SK-N-SH (cell line): ENCODE data around the gene SHROOM3. TPM values are rescaled to one million over a fixed set of nuclear protein-coding genes. Genes with fewer than 3 reads are reported as not detected.

ENCODE experiments used
- CTCF ChIA-PET: fragments of 300-600, 350-600 bp; formaldehyde crosslinking; extraction: SDS; loops from one replicate; lab custom pipeline; 2021; lab: Yijun Ruan, JAX
- POLR2A ChIA-PET: fragments of 350-600 bp; sonication (Branson Sonifier 250); formaldehyde crosslinking; extraction: SDS; loops from one replicate; lab custom pipeline; 2020; ENCODE audit warnings: antibody characterized with exemption, inconsistent platforms; lab: Yijun Ruan, JAX
- DNase-seq: peaks from one replicate; pipeline ENCODE4 v3.0.0; 2012
- H2AFZ ChIP-seq: fragments of 200-600 bp; sonication (generic); 2 replicates; pipeline ENCODE4 v1.8.1; 2016; ENCODE audit warnings: antibody characterized with exemption, mild to moderate bottlenecking, low read depth
- H3F3A ChIP-seq: fragments of 200-600 bp; sonication (generic); replicated peaks from 2 replicates; pipeline ENCODE3; 2016; ENCODE audit warnings: antibody characterized with exemption, mild to moderate bottlenecking; ENCODE audit not compliant: insufficient read depth
- H3K27ac ChIP-seq, 2 experiments: fragments of 200-500 bp in 1 of 2; fragments of 200-600 bp in 1 of 2; sonication (Bioruptor generic) in 1 of 2; sonication (generic), shearing (Covaris generic) in 1 of 2; 2 replicates each; pipeline versions ENCODE4 v1.5.1 to v1.6.1; 2014 to 2016; ENCODE audit warnings: low read depth in 2 of 2, inconsistent platforms in 1 of 2, low read length in 1 of 2, mild to moderate bottlenecking in 1 of 2, mixed read lengths in 1 of 2
- H3K27me3 ChIP-seq: fragments of 200-600 bp; sonication (generic), shearing (Covaris generic); 2 replicates; pipeline ENCODE4 v1.6.1; 2016; ENCODE audit warnings: mixed run types; ENCODE audit not compliant: insufficient read depth
- H3K36me3 ChIP-seq, 2 experiments: fragments of 200-500 bp in 1 of 2; fragments of 200-600 bp in 1 of 2; sonication (Bioruptor generic) in 1 of 2; sonication (generic) in 1 of 2; replicated peaks in 1 of 2; 2 replicates each; pipeline versions ENCODE3 to v1.5.1; 2014 to 2016; ENCODE audit warnings: low read length in 1 of 2, mild to moderate bottlenecking in 1 of 2; ENCODE audit not compliant: insufficient read depth in 2 of 2, control insufficient read depth in 1 of 2
- H3K4me1 ChIP-seq, 2 experiments: fragments of 200-500 bp in 1 of 2; fragments of 200-600 bp in 1 of 2; sonication (Bioruptor generic) in 1 of 2; sonication (generic), shearing (Covaris generic) in 1 of 2; 2 replicates each; pipeline versions ENCODE4 v1.5.1 to v1.6.1; 2014 to 2016; ENCODE audit warnings: low read depth in 1 of 2, low read length in 1 of 2, mixed run types in 1 of 2; ENCODE audit not compliant: insufficient read depth in 2 of 2, control insufficient read depth in 1 of 2
- H3K4me2 ChIP-seq: fragments of 200-600 bp; sonication (generic), shearing (Covaris generic); 2 replicates; pipeline ENCODE4 v1.6.1; 2017; ENCODE audit warnings: mixed run types
- H3K4me3 ChIP-seq, 2 experiments: fragments of 200-500 bp in 1 of 2; fragments of 200-600 bp in 1 of 2; sonication (Bioruptor generic) in 1 of 2; sonication (generic), shearing (Covaris generic) in 1 of 2; 2 replicates each; pipeline versions ENCODE4 v1.5.1 to v1.8.1; 2014 to 2016; ENCODE audit warnings: low read depth in 2 of 2, inconsistent platforms in 1 of 2, low read length in 1 of 2, mild to moderate bottlenecking in 1 of 2, mixed read lengths in 1 of 2, moderate library complexity in 1 of 2
- H3K79me2 ChIP-seq: fragments of 200-600 bp; sonication (generic); 2 replicates; pipeline ENCODE4 v1.8.1; 2017; ENCODE audit warnings: mild to moderate bottlenecking; ENCODE audit not compliant: insufficient read depth
- H3K9ac ChIP-seq: fragments of 200-600 bp; sonication (generic); 2 replicates; pipeline ENCODE4 v1.6.1; 2017; ENCODE audit warnings: mixed run types
- H3K9me2 ChIP-seq: fragments of 200-600 bp; sonication (generic); 2 replicates; pipeline ENCODE4 v1.6.1; 2017; ENCODE audit warnings: mixed run types
- H3K9me3 ChIP-seq: fragments of 200-600 bp; sonication (generic); 2 replicates; pipeline ENCODE4 v1.6.1; 2017; ENCODE audit warnings: mixed run types, mild to moderate bottlenecking, moderate library complexity
- H4K20me1 ChIP-seq: fragments of 200-600 bp; sonication (generic); 2 replicates; pipeline ENCODE4 v1.6.1; 2017; ENCODE audit warnings: mild to moderate bottlenecking, mixed run types; ENCODE audit not compliant: insufficient read depth
- CHD2 ChIP-seq: fragments of 150-350 bp; IDR thresholded peaks from 2 replicates; pipeline ENCODE4 v1.6.1; 2018; ENCODE audit warnings: low read length; ENCODE audit not compliant: partially characterized antibody
- CTCF ChIP-seq: fragments of 200-600 bp; sonication (generic); IDR thresholded peaks from 2 replicates; pipeline ENCODE4 v1.6.1; 2017; ENCODE audit warnings: antibody characterized with exemption, mild to moderate bottlenecking, moderate library complexity
- ELF1 ChIP-seq: IDR thresholded peaks from 2 replicates; pipeline ENCODE4 v1.4.0; 2012
- FOSL2 ChIP-seq: IDR thresholded peaks from 2 replicates; pipeline ENCODE4 v1.4.0; 2012; ENCODE audit warnings: low read depth, mild to moderate bottlenecking, moderate library complexity, borderline replicate concordance
- FOXJ3 ChIP-seq: sonication (generic); formaldehyde crosslinking; IDR thresholded peaks from 2 replicates; pipeline ENCODE4 v1.5.1; 2020; ENCODE audit warnings: mild to moderate bottlenecking, missing genetic modification reagents
- FOXM1 ChIP-seq: IDR thresholded peaks from 2 replicates; pipeline ENCODE4 v1.4.0; 2012; ENCODE audit warnings: low read depth, mild to moderate bottlenecking
- GATA2 ChIP-seq: sonication (generic); formaldehyde crosslinking; IDR thresholded peaks from 2 replicates; pipeline ENCODE4 v1.5.0; 2020; ENCODE audit warnings: mild to moderate bottlenecking, missing genetic modification reagents
- JUND ChIP-seq: IDR thresholded peaks from 2 replicates; pipeline ENCODE4 v1.4.0; 2012
- MAX ChIP-seq: IDR thresholded peaks from 2 replicates; pipeline ENCODE4 v1.4.0; 2012; ENCODE audit warnings: low read depth
- MEF2A ChIP-seq: IDR thresholded peaks from 2 replicates; pipeline ENCODE4 v1.4.0; 2012; ENCODE audit warnings: low read depth, borderline replicate concordance
- MXI1 ChIP-seq: IDR thresholded peaks from 2 replicates; pipeline ENCODE4 v1.6.1; 2012; ENCODE audit warnings: mild to moderate bottlenecking, low read depth, low read length, improper control_type of control experiment
- PBX3 ChIP-seq: IDR thresholded peaks from 2 replicates; pipeline ENCODE4; 2012
- RAD21 ChIP-seq: IDR thresholded peaks from 2 replicates; pipeline ENCODE4 v1.6.1; 2012; ENCODE audit warnings: mild to moderate bottlenecking, low read length
- RFX5 ChIP-seq: IDR thresholded peaks from 2 replicates; pipeline ENCODE4 v1.6.1; 2012; ENCODE audit warnings: mild to moderate bottlenecking, improper control_type of control experiment, low read length
- RXRA ChIP-seq: IDR thresholded peaks from 2 replicates; pipeline ENCODE4 v1.4.0; 2012; ENCODE audit warnings: low read depth, mild to moderate bottlenecking, borderline replicate concordance
- SIN3A ChIP-seq: IDR thresholded peaks from 2 replicates; pipeline ENCODE4 v1.6.1; 2012; ENCODE audit warnings: low read depth, mild to moderate bottlenecking, low read length, moderate library complexity, borderline replicate concordance
- TAF1 ChIP-seq: IDR thresholded peaks from 2 replicates; pipeline ENCODE4 v1.6.1; 2012; ENCODE audit warnings: low read depth, mild to moderate bottlenecking, low read length, moderate library complexity, borderline replicate concordance
- USF1 ChIP-seq: IDR thresholded peaks from 2 replicates; pipeline ENCODE4 v1.4.0; 2012; ENCODE audit warnings: low read depth, borderline replicate concordance
- USF2 ChIP-seq: fragments of 150-350 bp; IDR thresholded peaks from 2 replicates; pipeline ENCODE4 v1.6.1; 2017; ENCODE audit warnings: antibody characterized with exemption, low read length, low read depth, borderline replicate concordance
- YY1 ChIP-seq: IDR thresholded peaks from 2 replicates; pipeline ENCODE4 v1.4.0; 2012; ENCODE audit warnings: low read depth, mild to moderate bottlenecking
- ZBTB33 ChIP-seq: IDR thresholded peaks from 2 replicates; pipeline ENCODE4 v1.4.0; 2012; ENCODE audit warnings: low read depth, borderline replicate concordance
- WGBS: methylation state at CpG from one replicate; pipeline ENCODE4 v1.1.6; 2017; ENCODE audit warnings: low lambda C conversion rate; 5-methylcytosine and 5-hydroxymethylcytosine counted together
- polyA plus RNA-seq, 3 experiments: library from polyadenylated mRNA; depleted of rRNA; stranded (reverse); fragments of >200 nt; gene quantifications; 2 replicates each; pipeline ENCODE4 v1.2.3, GENCODE V29; 2012

Gene SHROOM3
- polyA plus RNA-seq, 1 of the 3 experiments (the other 2 are of a cell fraction) = 4.3 TPM

- Histone ChIP-seq H3K9me3 (no peaks in the 10 kb centered on the region), H3K27ac (peak overlapping the region in 1 of 2 experiments; percentile 82; a peak in 2 of 4 replicates), H3K4me2 (no peak overlapping the region), H4K20me1 (no peaks in the 10 kb centered on the region), H2AFZ (peak overlapping the region; percentile 44; the same call in 1 of the 2 replicates), H3K27me3 (no peaks in the 10 kb centered on the region), H3K79me2 (no peaks in the 10 kb centered on the region), H3K9me2 (no peaks in the 10 kb centered on the region), H3K36me3 (no peaks in the 10 kb centered on the region), H3K4me1 (peaks cover 7 to 16% of the 10 kb centered on the region in 2 experiments; a peak in 3 of 4 replicates), H3K4me3 (no peak overlapping the region), H3K9ac (peak overlapping the region; percentile 7; the same call in 1 of the 2 replicates), H3F3A (peaks cover 15% of the 10 kb centered on the region)
- TF ChIP-seq USF1 = no peak
- TF ChIP-seq USF2 = no peak
- no peak for TF ChIP-seq RFX5
- TF ChIP-seq FOSL2 = no peak
- TF ChIP-seq ZBTB33 = no peak
- TF ChIP-seq MAX = no peak
- no peak for DNase-seq
- 87% methylated on average over 4 of the region's 4 CpGs for WGBS
- ChIA-PET POLR2A (no interaction called here), CTCF (no interaction called here)
Observed at GRCh38 chr4:76564123-76564915, 129.3 kb downstream of the SHROOM3 start.

- Histone ChIP-seq H3K4me2 (no peak overlapping the region), H3K9me3 (no peaks in the 10 kb centered on the region), H3K9ac (no peak overlapping the region), H3K4me1 (peaks cover 13 to 31% of the 10 kb centered on the region in 2 experiments; a peak in 3 of 4 replicates), H3F3A (peaks cover 8% of the 10 kb centered on the region), H3K79me2 (no peaks in the 10 kb centered on the region), H2AFZ (no peak overlapping the region), H3K9me2 (no peaks in the 10 kb centered on the region), H3K36me3 (no peaks in the 10 kb centered on the region), H4K20me1 (no peaks in the 10 kb centered on the region), H3K27me3 (no peaks in the 10 kb centered on the region), H3K27ac (no peak overlapping the region), H3K4me3 (no peak overlapping the region)
- no peak for DNase-seq
- POLR2A ChIA-PET = no interaction called here
- WGBS = 70% methylated on average over 5 of the region's 5 CpGs
- CTCF ChIA-PET = interaction anchor here (1.0 kb wide), 1 partner anchor 15 kb away, joined by 3 read pairs; no protein-coding TSS in a partner anchor
- TF ChIP-seq GATA2 (CRISPR knock-in tag) (no peak), MXI1 (no peak), ELF1 (no peak), RXRA (no peak), MEF2A (no peak), PBX3 (no peak), CHD2 (no peak), FOXJ3 (no peak), TAF1 (no peak), FOXM1 (no peak), JUND (no peak), RAD21 (no peak), CTCF (no peak), FOSL2 (no peak), SIN3A (no peak), YY1 (no peak)
Observed at GRCh38 chr4:76568262-76568661, 133.2 kb downstream of the SHROOM3 start.
